ENCODE measurements around the gene LY6G6D.

The LY6G6D gene

GRCh38 chr6:31721351-31722020 lies 6.3 kb downstream of the LY6G6D start, which contains the start of gene LY6G6C:
Gene LY6G6C (minus strand): TSS chr6:31721746. CDS start chr6:31721679, 67 bp downstream.
- H3K27ac ChIP-seq, result 0 out of 2 replicates have a peak within 1 kb of the TSS, but pooled peaks have one; percentile 12
- no peak for TF ChIP-seq ZFX (IDR thresholded peaks at IDR 0.05; ENCODE audit: borderline replicate concordance)

- TF ChIP-seq ZFX (IDR thresholded peaks at IDR 0.05; ENCODE audit: borderline replicate concordance) (no peak), CTCF (IDR thresholded peaks at IDR 0.05) (no peak)
- H3K27ac ChIP-seq, result no peak overlapping the region
Observed at GRCh38 chr6:31722173-31722572, 7.0 kb downstream of the LY6G6D start.

- no peak for TF ChIP-seq ZFX (IDR thresholded peaks at IDR 0.05; ENCODE audit: borderline replicate concordance)
- TF ChIP-seq CTCF (IDR thresholded peaks at IDR 0.05), result no peak
- no peak within 1 kb of the TSS for H3K27ac ChIP-seq
Observed at GRCh38 chr6:31723245-31723979, 8.3 kb downstream of the LY6G6D start, which contains the start of gene MPIG6B. Gene MPIG6B (plus strand): TSS chr6:31723373. CDS start chr6:31723384, 11 bp downstream.

- TF ChIP-seq CTCF (IDR thresholded peaks at IDR 0.05) (no peak), ZFX (IDR thresholded peaks at IDR 0.05; ENCODE audit: borderline replicate concordance) (no peak)
- no peak overlapping the region for H3K27ac ChIP-seq
Observed at GRCh38 chr6:31723980-31724691, 9.0 kb downstream of the LY6G6D start.

GRCh38 chr6:31725502-31726350 lies 10.6 kb downstream of the LY6G6D start:
- peak overlapping the region; percentile 29 for H3K27ac ChIP-seq
- TF ChIP-seq ZFX (IDR thresholded peaks at IDR 0.05; ENCODE audit: borderline replicate concordance) (no peak), CTCF (IDR thresholded peaks at IDR 0.05) (no peak)

GRCh38 chr6:31727034-31727716 lies 12.0 kb downstream of the LY6G6D start:
- peak overlapping the region; percentile 29; the same call in 1 of the 2 replicates for H3K27ac ChIP-seq
- TF ChIP-seq CTCF (IDR thresholded peaks at IDR 0.05) (no peak), ZFX (IDR thresholded peaks at IDR 0.05; ENCODE audit: borderline replicate concordance) (no peak)

All from 22Rv1 (cell line).